ENCODE data around the gene TAF11L2. TPM values are rescaled to one million over a fixed set of nuclear protein-coding genes. Genes with fewer than 3 reads are reported as not detected.
"Not testable (repeated sequence)": the region's sequence is repeated elsewhere in the genome, so short reads cannot be mapped to it uniquely, and the experiment has no call there.

Gene TAF11L2
- total RNA-seq, 4 donors from 2014 or later: not detected

DNA sequence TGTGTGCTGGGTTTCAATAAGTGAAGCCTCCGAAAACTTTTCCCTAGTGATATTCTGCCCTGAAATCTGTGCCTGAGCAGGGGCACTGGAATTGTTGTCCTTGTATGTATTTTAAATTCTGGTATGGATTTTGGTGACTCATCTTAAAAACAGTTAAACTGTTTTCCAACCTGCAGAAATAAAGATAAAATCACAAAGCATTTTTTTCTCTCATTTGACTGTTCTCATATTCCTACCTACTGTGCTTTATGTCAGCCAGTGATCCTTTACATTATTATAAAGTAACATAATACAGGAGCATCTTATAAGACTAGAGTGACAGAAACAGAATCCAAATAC, 10.9 kb upstream of the TAF11L2 start:
- no peak overlapping the region for H3K4me3 ChIP-seq (ENCODE audit: low read depth, poor library complexity, severe bottlenecking)
- TF ChIP-seq, protein P1, sequence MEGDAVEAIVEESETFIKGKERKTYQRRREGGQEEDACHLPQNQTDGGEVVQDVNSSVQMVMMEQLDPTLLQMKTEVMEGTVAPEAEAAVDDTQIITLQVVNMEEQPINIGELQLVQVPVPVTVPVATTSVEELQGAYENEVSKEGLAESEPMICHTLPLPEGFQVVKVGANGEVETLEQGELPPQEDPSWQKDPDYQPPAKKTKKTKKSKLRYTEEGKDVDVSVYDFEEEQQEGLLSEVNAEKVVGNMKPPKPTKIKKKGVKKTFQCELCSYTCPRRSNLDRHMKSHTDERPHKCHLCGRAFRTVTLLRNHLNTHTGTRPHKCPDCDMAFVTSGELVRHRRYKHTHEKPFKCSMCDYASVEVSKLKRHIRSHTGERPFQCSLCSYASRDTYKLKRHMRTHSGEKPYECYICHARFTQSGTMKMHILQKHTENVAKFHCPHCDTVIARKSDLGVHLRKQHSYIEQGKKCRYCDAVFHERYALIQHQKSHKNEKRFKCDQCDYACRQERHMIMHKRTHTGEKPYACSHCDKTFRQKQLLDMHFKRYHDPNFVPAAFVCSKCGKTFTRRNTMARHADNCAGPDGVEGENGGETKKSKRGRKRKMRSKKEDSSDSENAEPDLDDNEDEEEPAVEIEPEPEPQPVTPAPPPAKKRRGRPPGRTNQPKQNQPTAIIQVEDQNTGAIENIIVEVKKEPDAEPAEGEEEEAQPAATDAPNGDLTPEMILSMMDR (IDR thresholded peaks at IDR 0.05): no peak
- TF ChIP-seq POLR2A (IDR thresholded peaks at IDR 0.05): no peak
- DNase-seq (ENCODE audit: low spot score in 2 of 2): no peak
- 93 to 96% methylated on average over 1 of the region's 1 CpG for WGBS, 2 donors
- intact Hi-C loops (cut with DNase I; ENCODE audit: low total_unique reads): no loop called here

- intact Hi-C loops (cut with DNase I; ENCODE audit: low total_unique reads); H3K4me3 ChIP-seq (ENCODE audit: low read depth, poor library complexity, severe bottlenecking); DNase-seq (ENCODE audit: low spot score in 2 of 2): not testable (repeated sequence)
- WGBS, 2 donors: 97 to 98% methylated on average over 22 to 23 of the region's 23 CpGs
These were observed 6.8 kb upstream of the TAF11L2 start for GRCh38 chr5:17491257-17491656.

DNA sequence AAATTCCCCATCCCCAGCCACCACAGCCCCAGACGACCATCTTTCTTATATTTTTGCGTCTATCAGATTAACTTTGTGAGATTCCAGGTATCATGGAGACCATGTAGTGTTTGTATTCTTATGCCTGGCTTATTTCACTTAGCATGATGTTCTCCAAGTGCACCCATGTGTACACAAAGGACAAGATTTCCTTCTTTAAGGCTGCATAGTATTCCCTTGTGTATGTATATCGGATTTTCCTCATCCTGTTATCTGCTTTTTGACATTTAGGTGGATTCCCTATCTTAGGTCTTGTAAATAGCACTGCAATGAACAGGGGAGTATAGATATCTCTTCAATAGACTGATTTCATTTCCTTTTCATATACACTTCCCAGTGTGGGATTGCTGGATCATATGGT, 5.3 kb upstream of the TAF11L2 start:
- 88 to 93% methylated on average over 3 of the region's 3 CpGs for WGBS, 2 donors
- intact Hi-C loops (cut with DNase I; ENCODE audit: low total_unique reads): no loop called here
- TF ChIP-seq, protein P1 (IDR thresholded peaks at IDR 0.05): no peak
- TF ChIP-seq POLR2A (IDR thresholded peaks at IDR 0.05): no peak
- no peak overlapping the region for H3K4me3 ChIP-seq (ENCODE audit: low read depth, poor library complexity, severe bottlenecking)
- no peak for DNase-seq (ENCODE audit: low spot score in 2 of 2)

DNA sequence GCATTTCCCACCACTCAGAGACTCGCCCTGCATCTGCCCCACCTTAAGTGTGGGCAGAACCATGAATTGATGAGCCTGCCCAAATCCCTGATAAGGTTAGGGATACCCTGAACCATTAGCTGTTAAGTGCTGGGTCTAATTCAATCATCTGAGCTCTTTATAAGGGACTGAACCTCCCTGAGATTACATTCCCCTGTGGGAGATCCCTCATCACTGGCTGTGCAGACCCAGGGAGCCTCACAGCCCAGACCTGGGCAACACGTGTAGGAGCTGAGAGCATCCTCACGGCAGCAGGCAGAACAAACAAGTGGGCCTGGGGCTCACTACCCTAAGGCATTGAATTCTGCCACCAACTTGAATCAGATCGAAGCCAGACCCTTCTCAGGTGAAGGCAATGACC, 585 bp upstream of the TAF11L2 start:
- TF ChIP-seq, protein P1 (IDR thresholded peaks at IDR 0.05): no peak
- TF ChIP-seq POLR2A (IDR thresholded peaks at IDR 0.05): no peak
- 80 to 83% methylated on average over 4 of the region's 4 CpGs for WGBS, 2 donors
- DNase-seq (ENCODE audit: low spot score in 2 of 2): no peak
- intact Hi-C loops (cut with DNase I; ENCODE audit: low total_unique reads): no loop called here
- H3K4me3 ChIP-seq (ENCODE audit: low read depth, poor library complexity, severe bottlenecking): no peak overlapping the region

DNA sequence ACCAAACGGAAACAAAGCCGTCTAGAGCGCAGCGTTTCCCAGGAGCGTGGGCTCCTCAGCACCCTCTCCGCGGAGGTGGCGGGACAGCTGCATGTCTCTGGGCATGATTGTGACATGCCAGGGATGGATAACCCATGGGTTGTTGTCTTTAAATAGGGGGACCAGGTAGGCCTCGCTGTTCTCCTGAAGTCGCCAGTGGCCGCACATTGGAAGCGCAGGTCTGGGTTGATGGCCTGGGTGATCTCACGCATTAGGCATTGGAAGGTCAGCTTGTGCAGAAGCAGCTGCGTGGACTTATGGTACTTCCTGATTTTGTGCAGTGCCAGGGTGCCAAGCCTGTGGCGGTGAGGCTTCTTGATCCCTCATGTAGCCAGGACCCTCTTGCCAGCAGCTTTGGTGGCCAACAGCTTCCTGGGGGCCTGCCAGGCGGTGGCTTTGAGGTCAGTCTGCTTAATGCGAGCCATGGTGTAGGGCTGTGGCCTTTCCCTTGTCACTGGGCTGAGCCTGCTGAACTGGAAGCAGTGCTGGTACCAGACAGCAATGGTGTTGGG, 13.8 kb downstream of the TAF11L2 start:
- intact Hi-C loops (cut with DNase I; ENCODE audit: low total_unique reads): no loop called here
- DNase-seq (ENCODE audit: low spot score in 2 of 2): no peak
- no peak overlapping the region for H3K4me3 ChIP-seq (ENCODE audit: low read depth, poor library complexity, severe bottlenecking)
- WGBS, 2 donors: 92 to 97% methylated on average over 17 of the region's 17 CpGs
- no peak for TF ChIP-seq POLR2A (IDR thresholded peaks at IDR 0.05)
- TF ChIP-seq, protein P1 (IDR thresholded peaks at IDR 0.05): no peak

- DNase-seq (ENCODE audit: low spot score in 2 of 2); H3K4me3 ChIP-seq (ENCODE audit: low read depth, poor library complexity, severe bottlenecking); intact Hi-C loops (cut with DNase I; ENCODE audit: low total_unique reads): not testable (repeated sequence)
- WGBS, 2 donors: 78 to 82% methylated on average over 11 to 12 of the region's 12 CpGs
These were observed 19.5 kb downstream of the TAF11L2 start for GRCh38 chr5:17517526-17517925.

GRCh38 chr5:17518067-17518466, 20.0 kb downstream of the TAF11L2 start, which contains the start of gene TAF11L3:
Gene TAF11L3 (plus strand): TSS chr5:17518367.
- H3K4me3 ChIP-seq (ENCODE audit: low read depth, poor library complexity, severe bottlenecking); intact Hi-C loops (cut with DNase I; ENCODE audit: low total_unique reads); DNase-seq (ENCODE audit: low spot score in 2 of 2): not testable (repeated sequence)
- no CpG with 5 or more reads among the region's 15 CpGs for WGBS, 2 donors

- DNase-seq (ENCODE audit: low spot score in 2 of 2); H3K4me3 ChIP-seq (ENCODE audit: low read depth, poor library complexity, severe bottlenecking); intact Hi-C loops (cut with DNase I; ENCODE audit: low total_unique reads): not testable (repeated sequence)
- 94 to 97% methylated on average over 8 to 10 of the region's 14 CpGs for WGBS, 2 donors
These were observed 21.5 kb downstream of the TAF11L2 start for GRCh38 chr5:17519508-17519907.

GRCh38 chr5:17521501-17521900, 23.5 kb downstream of the TAF11L2 start, which contains the start of gene TAF11L4:
Gene TAF11L4 (plus strand): TSS chr5:17521801.
- DNase-seq (ENCODE audit: low spot score in 2 of 2); H3K4me3 ChIP-seq (ENCODE audit: low read depth, poor library complexity, severe bottlenecking); intact Hi-C loops (cut with DNase I; ENCODE audit: low total_unique reads): not testable (repeated sequence)
- WGBS, 2 donors: no CpG with 5 or more reads among the region's 15 CpGs

- intact Hi-C loops (cut with DNase I; ENCODE audit: low total_unique reads); H3K4me3 ChIP-seq (ENCODE audit: low read depth, poor library complexity, severe bottlenecking); DNase-seq (ENCODE audit: low spot score in 2 of 2): not testable (repeated sequence)
- no CpG with 5 or more reads among the region's 15 CpGs for WGBS, 2 donors
These were observed 26.9 kb downstream of the TAF11L2 start, which contains the start of gene TAF11L5 for GRCh38 chr5:17524935-17525334. Gene TAF11L5 (plus strand): TSS chr5:17525235.

DNA sequence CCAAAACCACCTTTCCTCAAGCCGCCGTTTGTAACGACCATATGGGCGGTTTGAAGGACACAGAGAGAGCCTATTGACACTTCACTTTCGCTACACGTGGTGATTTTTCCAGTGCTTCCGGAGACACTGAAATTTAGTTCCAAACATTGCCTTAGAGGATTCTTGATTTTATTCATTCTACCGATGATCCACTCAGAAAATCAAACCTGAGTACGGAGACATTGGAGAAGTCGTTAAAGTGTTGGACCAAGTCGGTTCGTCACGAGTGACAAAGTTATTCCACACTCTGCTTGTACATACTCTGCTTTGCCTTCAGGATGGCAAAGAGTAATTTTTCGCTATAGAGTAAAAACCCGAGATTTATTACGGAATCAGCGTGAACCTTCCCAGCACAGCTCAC, 28.5 kb downstream of the TAF11L2 start:
- peak; percentile 55 to 91 for DNase-seq (ENCODE audit: low spot score in 2 of 2)
- H3K4me3 ChIP-seq (ENCODE audit: low read depth, poor library complexity, severe bottlenecking); intact Hi-C loops (cut with DNase I; ENCODE audit: low total_unique reads): not testable (repeated sequence)
- 92 to 95% methylated on average over 13 of the region's 17 CpGs for WGBS, 2 donors

Measured in lower leg skin (tissue), 4 donors.